HUES48 (cell line): ENCODE results near the gene TRIM62.

Experiments
- H3K27ac ChIP-seq: one replicate; pipeline ENCODE4 v1.7.0; 2013; ENCODE audit warnings: low read depth, low read length, inconsistent platforms
- H3K27me3 ChIP-seq: 2 replicates; pipeline ENCODE4 v1.6.1; 2013; ENCODE audit warnings: mild to moderate bottlenecking, low read length; ENCODE audit not compliant: control insufficient read depth, insufficient read depth
- H3K36me3 ChIP-seq: 2 replicates; pipeline ENCODE4 v1.6.1; 2013; ENCODE audit warnings: low read length; ENCODE audit not compliant: control insufficient read depth, insufficient read depth
- H3K4me1 ChIP-seq: 2 replicates; pipeline ENCODE4 v1.6.1; 2013; ENCODE audit warnings: mild to moderate bottlenecking, low read length; ENCODE audit not compliant: control insufficient read depth, insufficient read depth
- H3K4me3 ChIP-seq: 2 replicates; pipeline ENCODE4 v1.5.1; 2013; ENCODE audit warnings: mild to moderate bottlenecking, low read depth, low read length
- H3K9ac ChIP-seq: 2 replicates; pipeline ENCODE4 v1.6.1; 2013; ENCODE audit warnings: mild to moderate bottlenecking, low read depth, low read length, moderate library complexity
- H3K9me3 ChIP-seq: 2 replicates; pipeline ENCODE4 v1.6.1; 2013; ENCODE audit warnings: low read length; ENCODE audit not compliant: control insufficient read depth, insufficient read depth

The TRIM62 gene

GRCh38 chr1:33098371-33098770 is 83.5 kb downstream of the TRIM62 start:
- no peak overlapping the region for H3K27ac ChIP-seq

GRCh38 chr1:33097762-33098161 is 84.1 kb downstream of the TRIM62 start:
- Histone ChIP-seq H3K27me3 (no peaks in the 10 kb centered on the region), H3K4me3 (no peak overlapping the region), H3K9me3 (no peaks in the 10 kb centered on the region), H3K36me3 (no peaks in the 10 kb centered on the region), H3K4me1 (no peaks in the 10 kb centered on the region; the same call in 1 of the 2 replicates), H3K9ac (no peak overlapping the region), H3K27ac (no peak overlapping the region)

More at GRCh38 chr1:33098371-33098770, 83.5 kb downstream of the TRIM62 start:
- peaks cover 4% of the 10 kb centered on the region; the same call in 1 of the 2 replicates for H3K27me3 ChIP-seq
- no peaks in the 10 kb centered on the region for H3K9me3 ChIP-seq
- H3K9ac ChIP-seq: no peak overlapping the region
- H3K4me3 ChIP-seq: no peak overlapping the region
- H3K36me3 ChIP-seq: no peaks in the 10 kb centered on the region
- H3K4me1 ChIP-seq: no peaks in the 10 kb centered on the region

GRCh38 chr1:33097137-33097611 is 84.7 kb downstream of the TRIM62 start:
- Histone ChIP-seq H3K4me1 (peaks cover 4% of the 10 kb centered on the region; the same call in 1 of the 2 replicates), H3K9ac (no peak overlapping the region), H3K27me3 (no peaks in the 10 kb centered on the region), H3K9me3 (no peaks in the 10 kb centered on the region), H3K36me3 (no peaks in the 10 kb centered on the region), H3K27ac (no peak overlapping the region), H3K4me3 (no peak overlapping the region)

GRCh38 chr1:33096363-33097005 is 85.4 kb downstream of the TRIM62 start:
- Histone ChIP-seq H3K9me3 (no peaks in the 10 kb centered on the region), H3K4me1 (peaks cover 4% of the 10 kb centered on the region; the same call in 1 of the 2 replicates), H3K9ac (no peak overlapping the region), H3K36me3 (no peaks in the 10 kb centered on the region), H3K27ac (no peak overlapping the region), H3K4me3 (no peak overlapping the region), H3K27me3 (no peaks in the 10 kb centered on the region)
